Loucy (cell line): ENCODE results near the gene SRGAP2C.
"Not testable (repeated sequence)": the region's sequence is repeated elsewhere in the genome, so short reads cannot be mapped to it uniquely, and the experiment has no call there.

Experiments
- H2AFZ ChIP-seq: fragments of 200-600 bp; sonication (generic); 2 replicates; pipeline ENCODE4 v1.6.0; 2016; ENCODE audit warnings: antibody characterized with exemption, mild to moderate bottlenecking, low read length, moderate library complexity
- H3F3A ChIP-seq: fragments of 200-600 bp; 2 replicates; pipeline ENCODE4 v1.6.0; 2016; ENCODE audit warnings: antibody characterized with exemption, low read depth, mild to moderate bottlenecking
- H3K27me3 ChIP-seq: fragments of 200-600 bp; sonication (generic); 2 replicates; pipeline ENCODE4 v1.6.1; 2014; ENCODE audit warnings: low read length, mild to moderate bottlenecking; ENCODE audit not compliant: insufficient read depth, poor library complexity, severe bottlenecking
- H3K36me3 ChIP-seq: fragments of 200-600 bp; sonication (generic); 2 replicates; pipeline ENCODE4 v1.6.1; 2016; ENCODE audit warnings: low read length; ENCODE audit not compliant: insufficient read depth
- H3K4me1 ChIP-seq: fragments of 200-600 bp; sonication (generic); 2 replicates; pipeline ENCODE4 v1.5.1; 2014; ENCODE audit warnings: low read length, mild to moderate bottlenecking; ENCODE audit not compliant: insufficient read depth, poor library complexity, severe bottlenecking
- H3K4me2 ChIP-seq: fragments of 200-600 bp; sonication (generic); 2 replicates; pipeline ENCODE4 v1.6.0; 2014; ENCODE audit warnings: antibody characterized with exemption, low read length, low read depth, mild to moderate bottlenecking; ENCODE audit not compliant: poor library complexity, severe bottlenecking
- H3K4me3 ChIP-seq: fragments of 200-600 bp; sonication (generic); 2 replicates; pipeline ENCODE4 v1.5.1; 2014; ENCODE audit warnings: low read length, mild to moderate bottlenecking, mixed read lengths; ENCODE audit not compliant: poor library complexity, severe bottlenecking
- H3K79me2 ChIP-seq: fragments of 200-600 bp; sonication (generic); 2 replicates; pipeline ENCODE4 v1.6.1; 2014; ENCODE audit warnings: low read length; ENCODE audit not compliant: insufficient read depth
- H3K9ac ChIP-seq: fragments of 200-600 bp; sonication (generic); 2 replicates; pipeline ENCODE4 v1.6.0; 2014; ENCODE audit warnings: mild to moderate bottlenecking, low read depth, low read length, moderate library complexity; ENCODE audit not compliant: poor library complexity, severe bottlenecking
- H3K9me2 ChIP-seq: fragments of 200-600 bp; sonication (generic); replicated peaks from 2 replicates; pipeline ENCODE4 v1.6.1; 2016; ENCODE audit warnings: low read depth, low read length, mixed read lengths
- H3K9me3 ChIP-seq: fragments of 200-600 bp; sonication (generic); 2 replicates; pipeline ENCODE4 v1.6.1; 2014; ENCODE audit warnings: mild to moderate bottlenecking, antibody characterized with exemption, low read length, low read depth; ENCODE audit not compliant: insufficient read depth
- H4K20me1 ChIP-seq: fragments of 200-600 bp; sonication (generic); 2 replicates; pipeline ENCODE4 v1.6.0; 2014; ENCODE audit warnings: antibody characterized with exemption, low read length, mild to moderate bottlenecking; ENCODE audit not compliant: insufficient read depth, poor library complexity, severe bottlenecking

SRGAP2C gene

GRCh38 chr1:121202986-121203385 lies 18.2 kb downstream of the SRGAP2C start:
- H3K27me3 ChIP-seq, H3K79me2 ChIP-seq, H3K9me2 ChIP-seq, H3K4me2 ChIP-seq, H3F3A ChIP-seq, H3K4me1 ChIP-seq, H4K20me1 ChIP-seq, H3K9ac ChIP-seq, H3K9me3 ChIP-seq, H3K4me3 ChIP-seq, H3K36me3 ChIP-seq, H2AFZ ChIP-seq: not testable (repeated sequence)

GRCh38 chr1:121205786-121206711 lies 21.3 kb downstream of the SRGAP2C start:
- not testable (repeated sequence) for H3F3A ChIP-seq, H3K9ac ChIP-seq, H3K9me2 ChIP-seq

GRCh38 chr1:121207328-121207727 lies 22.6 kb downstream of the SRGAP2C start:
- H3K9me2 ChIP-seq, H2AFZ ChIP-seq, H3K36me3 ChIP-seq, H4K20me1 ChIP-seq, H3K9me3 ChIP-seq, H3K4me2 ChIP-seq, H3K9ac ChIP-seq, H3F3A ChIP-seq, H3K4me3 ChIP-seq, H3K4me1 ChIP-seq, H3K79me2 ChIP-seq, H3K27me3 ChIP-seq: not testable (repeated sequence)

More at GRCh38 chr1:121205786-121206711, 21.3 kb downstream of the SRGAP2C start:
- H3K4me2 ChIP-seq, H3K27me3 ChIP-seq, H3K4me3 ChIP-seq, H3K9me3 ChIP-seq, H4K20me1 ChIP-seq, H3K36me3 ChIP-seq, H2AFZ ChIP-seq, H3K79me2 ChIP-seq, H3K4me1 ChIP-seq: not testable (repeated sequence)

- H3K9ac ChIP-seq: not testable (repeated sequence)
Observed at GRCh38 chr1:121208375-121208774, 23.6 kb downstream of the SRGAP2C start.

GRCh38 chr1:121210778-121211177 lies 26.0 kb downstream of the SRGAP2C start:
- H2AFZ ChIP-seq, H3K9ac ChIP-seq, H3K27me3 ChIP-seq, H3K9me3 ChIP-seq, H3K4me1 ChIP-seq, H4K20me1 ChIP-seq, H3K4me3 ChIP-seq, H3K36me3 ChIP-seq, H3K9me2 ChIP-seq, H3F3A ChIP-seq, H3K79me2 ChIP-seq, H3K4me2 ChIP-seq: not testable (repeated sequence)

More at GRCh38 chr1:121208375-121208774, 23.6 kb downstream of the SRGAP2C start:
- H3K9me2 ChIP-seq, H2AFZ ChIP-seq, H3F3A ChIP-seq, H3K9me3 ChIP-seq, H3K4me2 ChIP-seq, H3K36me3 ChIP-seq, H3K4me1 ChIP-seq, H3K27me3 ChIP-seq, H4K20me1 ChIP-seq, H3K79me2 ChIP-seq, H3K4me3 ChIP-seq: not testable (repeated sequence)

- not testable (repeated sequence) for H4K20me1 ChIP-seq, H3F3A ChIP-seq, H3K4me1 ChIP-seq, H3K4me2 ChIP-seq, H3K4me3 ChIP-seq, H3K9me3 ChIP-seq, H3K27me3 ChIP-seq, H2AFZ ChIP-seq, H3K9me2 ChIP-seq, H3K9ac ChIP-seq, H3K36me3 ChIP-seq, H3K79me2 ChIP-seq
Observed at GRCh38 chr1:121213491-121213890, 28.7 kb downstream of the SRGAP2C start.

- not testable (repeated sequence) for H2AFZ ChIP-seq, H3K9ac ChIP-seq, H3K9me2 ChIP-seq, H3K4me3 ChIP-seq, H3K4me2 ChIP-seq, H4K20me1 ChIP-seq, H3K9me3 ChIP-seq, H3K36me3 ChIP-seq, H3K4me1 ChIP-seq, H3K27me3 ChIP-seq, H3F3A ChIP-seq, H3K79me2 ChIP-seq
Observed at GRCh38 chr1:121214544-121215156, 29.9 kb downstream of the SRGAP2C start.
